Progenitor cell of endocrine pancreas (in vitro differentiated cells): Measurements from ENCODE around the gene GAS2. TPM values are rescaled to one million over a fixed set of nuclear protein-coding genes. Genes with fewer than 3 reads are reported as not detected.

Source experiments
- DNase-seq: peaks from one replicate; pipeline ENCODE4 v3.0.0; 2021; ENCODE audit warnings: low spot score; ENCODE audit not compliant: unreplicated experiment
- H3K27ac Mint-ChIP-seq: 2 replicates; pipeline ENCODE4 v1.8.0; 2021; ENCODE audit warnings: mild to moderate bottlenecking, moderate library complexity, mixed read lengths
- H3K27me3 Mint-ChIP-seq: 2 replicates; pipeline ENCODE4 v1.8.0; 2021; ENCODE audit warnings: mixed read lengths
- H3K36me3 Mint-ChIP-seq: 2 replicates; pipeline ENCODE4 v1.8.0; 2022; ENCODE audit warnings: mixed read lengths; ENCODE audit not compliant: insufficient read depth
- H3K4me1 Mint-ChIP-seq: 2 replicates; pipeline ENCODE4 v1.8.0; 2021; ENCODE audit warnings: low read depth, mixed read lengths
- H3K4me3 Mint-ChIP-seq: 2 replicates; pipeline ENCODE4 v1.8.0; 2021; ENCODE audit warnings: low read depth, mild to moderate bottlenecking, moderate library complexity, mixed read lengths
- H3K9me3 Mint-ChIP-seq: 2 replicates; pipeline ENCODE4 v1.8.0; 2021; ENCODE audit warnings: low read depth, mixed read lengths
- CTCF ChIP-seq: fragments of 200-600 bp; sonication (generic); IDR thresholded peaks from one replicate; pipeline ENCODE4 v1.5.0; 2021; ENCODE audit warnings: antibody characterized with exemption, mild to moderate bottlenecking; ENCODE audit not compliant: unreplicated experiment
- total RNA-seq: library from RNA; stranded (reverse); gene quantifications from 2 replicates; pipeline ENCODE4 v1.2.1, GENCODE V29; 2021

The GAS2 gene
- total RNA-seq, 1 donor from 2014 or later = 14.5 TPM

- H3K4me3 Mint-ChIP-seq = no peak overlapping the region
Measured at GRCh38 chr11:22797047-22797446, 130.6 kb downstream of the GAS2 start.

GRCh38 chr11:22798901-22799300 lies 132.5 kb downstream of the GAS2 start:
- no peak for DNase-seq
- Mint-ChIP-seq H3K4me3 (no peak overlapping the region), H3K27me3 (no peaks in the 10 kb centered on the region), H3K9me3 (no peaks in the 10 kb centered on the region), H3K27ac (no peak overlapping the region), H3K4me1 (no peaks in the 10 kb centered on the region), H3K36me3 (no peaks in the 10 kb centered on the region)
- no peak for TF ChIP-seq CTCF

More at GRCh38 chr11:22797047-22797446, 130.6 kb downstream of the GAS2 start:
- no peak for DNase-seq
- Mint-ChIP-seq H3K27ac (no peak overlapping the region), H3K9me3 (no peaks in the 10 kb centered on the region), H3K4me1 (peaks cover 3% of the 10 kb centered on the region), H3K27me3 (no peaks in the 10 kb centered on the region), H3K36me3 (no peaks in the 10 kb centered on the region)
- TF ChIP-seq CTCF = no peak

GRCh38 chr11:22800482-22800881 lies 134.1 kb downstream of the GAS2 start:
- Mint-ChIP-seq H3K4me3 (no peak overlapping the region), H3K9me3 (no peaks in the 10 kb centered on the region), H3K4me1 (no peaks in the 10 kb centered on the region), H3K36me3 (no peaks in the 10 kb centered on the region), H3K27me3 (no peaks in the 10 kb centered on the region), H3K27ac (no peak overlapping the region)
- TF ChIP-seq CTCF = no peak
- DNase-seq = no peak

GRCh38 chr11:22802861-22803260 lies 136.4 kb downstream of the GAS2 start:
- no peaks in the 10 kb centered on the region for H3K36me3 Mint-ChIP-seq
- DNase-seq = no peak
- no peak for TF ChIP-seq CTCF
- no peak overlapping the region for H3K27ac Mint-ChIP-seq
- H3K9me3 Mint-ChIP-seq = no peaks in the 10 kb centered on the region
- H3K27me3 Mint-ChIP-seq = no peaks in the 10 kb centered on the region
- no peaks in the 10 kb centered on the region for H3K4me1 Mint-ChIP-seq
- H3K4me3 Mint-ChIP-seq = no peak overlapping the region

- no peaks in the 10 kb centered on the region for H3K27me3 Mint-ChIP-seq
- no peak for TF ChIP-seq CTCF
Measured at GRCh38 chr11:22807391-22807790, 141.0 kb downstream of the GAS2 start.

More at GRCh38 chr11:22807391-22807790, 141.0 kb downstream of the GAS2 start:
- no peak for DNase-seq
- Mint-ChIP-seq H3K36me3 (peaks cover 8% of the 10 kb centered on the region), H3K4me1 (no peaks in the 10 kb centered on the region), H3K4me3 (no peak overlapping the region), H3K9me3 (peaks cover 8% of the 10 kb centered on the region), H3K27ac (no peak overlapping the region)
